HG03064 (cell line): ENCODE results near the gene SIAH3.
"Not testable (repeated sequence)": the region's sequence is repeated elsewhere in the genome, so short reads cannot be mapped to it uniquely, and the experiment has no call there.

ENCODE experiments used
- ATAC-seq: cut with Tn5 transposase; IDR thresholded peaks from one replicate; pipeline ENCODE4 v1.9.1; 2021; ENCODE audit warnings: low read depth; ENCODE audit not compliant: unreplicated experiment

The SIAH3 gene

DNA sequence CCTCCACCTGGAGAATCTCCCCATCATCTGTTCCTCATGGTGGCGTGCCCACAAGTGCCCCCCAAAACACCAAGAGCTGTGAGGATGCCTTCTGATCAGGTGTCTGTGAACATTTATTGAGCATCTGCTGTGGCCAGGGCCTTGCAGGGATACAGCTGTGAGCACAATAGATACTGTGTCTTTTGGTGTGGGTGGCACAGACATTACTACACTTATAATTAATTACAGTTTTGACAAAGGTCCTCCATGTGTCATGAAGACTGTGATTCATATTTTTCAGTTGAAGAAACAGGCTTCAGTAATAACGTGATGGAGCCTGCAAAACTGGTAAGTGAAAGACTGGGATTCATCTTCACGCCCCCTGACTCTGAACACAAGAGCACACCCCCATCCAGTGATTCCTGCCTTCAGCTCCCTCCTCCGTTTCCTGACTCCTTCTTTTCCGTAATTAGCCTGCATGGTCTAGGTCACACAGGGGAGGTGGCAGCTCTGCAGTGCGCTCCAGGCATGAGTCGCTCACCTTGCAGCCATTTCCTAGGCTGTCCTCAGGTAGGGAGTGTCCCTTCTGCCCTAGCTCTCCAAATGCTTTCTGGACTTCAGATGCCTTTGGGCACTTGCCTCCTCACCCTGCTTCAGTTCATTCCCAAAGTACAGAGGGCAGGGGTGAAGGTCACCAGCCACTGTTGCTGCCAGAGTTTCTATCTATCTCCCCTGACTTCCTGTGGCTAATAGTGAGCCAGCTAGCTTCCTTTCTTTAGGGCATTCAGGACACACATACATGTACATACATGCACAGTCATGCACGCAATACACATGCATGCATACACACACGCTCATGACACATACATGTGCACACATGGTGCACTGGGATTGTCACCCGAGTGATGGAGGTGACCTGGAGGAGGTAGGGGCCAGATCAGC, 66.5 kb downstream of the SIAH3 start:
- ATAC-seq = no peak

DNA sequence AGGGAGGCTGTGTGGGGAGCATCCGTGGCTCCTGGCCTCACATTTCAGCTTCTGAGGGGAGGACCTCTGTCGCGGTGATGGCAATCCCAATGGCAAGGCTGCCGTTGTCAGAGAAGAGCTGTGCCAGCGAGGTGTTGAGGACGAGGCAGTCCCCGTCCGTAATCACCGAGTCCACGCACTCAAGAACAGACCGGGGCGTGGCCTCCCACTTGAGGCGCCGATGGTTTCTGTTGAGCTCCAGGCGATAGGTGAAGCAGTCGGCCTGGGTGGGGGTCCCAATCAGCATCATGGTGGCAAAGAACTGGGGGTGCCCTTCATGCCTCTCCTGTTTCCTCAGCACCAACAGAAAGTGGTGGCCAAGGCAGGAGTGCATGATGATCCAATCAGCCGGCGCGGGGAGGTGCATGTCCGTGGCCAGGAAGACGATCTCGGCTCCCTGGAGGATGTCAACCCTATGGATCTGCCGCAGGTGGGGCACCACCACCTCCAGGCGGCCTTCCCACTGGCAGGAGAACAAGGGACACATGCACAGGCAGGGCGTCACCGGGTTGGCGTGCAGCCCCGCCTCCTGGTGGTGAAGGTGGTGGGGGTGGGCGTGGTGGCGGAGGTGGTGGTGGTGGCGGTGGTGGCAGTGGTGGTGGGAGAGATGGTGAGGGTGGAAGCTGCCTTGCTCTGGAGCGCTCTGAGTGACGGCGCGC, 68.1 kb downstream of the SIAH3 start:
- ATAC-seq = no peak

DNA sequence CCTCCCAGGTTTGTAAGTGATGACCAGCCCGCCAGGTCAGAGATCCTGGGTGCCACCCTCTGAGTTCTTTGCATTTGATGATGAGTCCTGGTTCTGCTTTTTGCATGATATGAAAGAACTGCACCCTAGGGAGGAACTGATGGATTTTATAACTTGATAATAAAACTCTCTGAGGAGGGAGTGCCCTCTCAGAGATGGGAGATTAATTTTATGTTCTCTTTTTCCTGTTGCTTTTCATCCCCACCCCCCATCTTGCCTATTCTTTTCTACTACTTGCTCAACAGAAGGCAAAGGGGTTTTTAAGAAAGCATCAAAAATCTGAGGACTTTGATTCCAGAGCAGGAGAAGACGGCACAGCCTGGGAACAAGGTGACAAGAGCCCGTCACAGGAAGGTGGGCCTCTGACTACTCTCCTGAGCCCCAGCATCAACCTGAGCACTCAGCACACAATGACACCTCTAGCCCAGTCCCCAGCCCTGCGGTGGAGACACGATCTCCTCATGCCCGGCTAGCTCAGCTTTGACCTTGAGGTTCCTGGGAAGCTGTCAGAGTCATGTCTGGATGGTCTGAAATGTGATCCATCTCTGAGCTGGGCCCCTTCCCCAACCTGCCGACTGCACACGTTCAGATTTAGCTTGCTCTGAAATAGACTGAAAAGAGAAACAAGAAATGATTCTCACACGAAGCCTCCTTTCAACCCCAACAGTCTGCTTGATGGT, 69.1 kb downstream of the SIAH3 start:
- ATAC-seq = no peak

DNA sequence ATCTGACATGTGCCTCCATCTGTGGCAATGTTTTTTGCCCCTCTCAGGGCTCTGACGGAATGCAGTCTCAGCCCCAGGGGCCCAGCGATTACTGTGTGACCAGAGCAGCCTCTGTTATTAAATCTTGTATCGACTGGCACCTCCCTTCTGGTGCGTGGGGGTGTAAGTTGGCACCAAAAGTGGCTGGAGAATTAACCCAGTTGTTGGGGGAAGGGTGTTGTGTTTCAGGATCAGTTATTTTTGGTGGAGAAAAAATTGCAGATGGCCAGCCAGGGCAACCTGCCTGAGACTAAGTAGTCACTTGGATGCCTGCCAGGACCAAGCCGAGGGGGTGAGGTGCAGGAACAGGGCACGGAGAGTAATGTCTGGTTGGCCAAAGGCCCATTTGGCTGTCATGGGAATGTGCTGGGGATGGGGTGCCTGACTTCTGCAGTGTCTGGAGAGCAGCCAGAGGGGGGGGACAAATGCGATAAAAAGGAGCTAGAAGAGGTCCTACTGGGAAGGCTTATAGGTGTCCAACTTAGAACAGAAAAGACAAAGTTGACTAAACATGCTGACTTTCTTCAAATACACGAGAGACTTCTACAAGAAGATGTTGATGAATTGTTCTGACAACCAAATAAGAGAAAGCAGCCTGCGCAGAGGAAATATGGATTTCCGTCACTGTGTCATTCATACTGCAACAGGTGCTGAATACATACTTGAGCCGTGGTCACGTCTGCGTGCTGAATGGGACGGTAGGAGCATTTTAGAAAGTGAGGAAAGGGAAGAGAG, 69.8 kb downstream of the SIAH3 start:
- no peak for ATAC-seq

DNA sequence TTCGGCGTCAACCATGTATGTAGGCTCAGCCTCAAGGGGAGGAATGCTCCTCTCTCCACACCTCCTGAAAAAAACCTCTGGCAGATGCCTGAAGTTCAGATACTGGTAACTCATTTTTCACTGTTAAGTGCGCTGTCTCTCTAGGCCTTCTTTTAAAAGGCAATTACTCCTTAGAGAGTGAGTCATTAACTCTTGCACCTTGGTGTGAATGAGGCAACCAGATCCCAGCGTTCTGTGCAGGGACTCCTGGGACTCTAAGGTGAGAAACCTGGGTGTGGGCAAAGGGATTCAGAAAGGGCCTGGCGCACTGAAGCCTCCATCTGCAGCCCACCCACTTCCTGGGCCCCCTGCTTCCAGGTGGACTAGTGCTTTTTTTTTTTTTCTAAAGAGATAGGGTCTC, 71.7 kb downstream of the SIAH3 start:
- ATAC-seq = no peak

DNA sequence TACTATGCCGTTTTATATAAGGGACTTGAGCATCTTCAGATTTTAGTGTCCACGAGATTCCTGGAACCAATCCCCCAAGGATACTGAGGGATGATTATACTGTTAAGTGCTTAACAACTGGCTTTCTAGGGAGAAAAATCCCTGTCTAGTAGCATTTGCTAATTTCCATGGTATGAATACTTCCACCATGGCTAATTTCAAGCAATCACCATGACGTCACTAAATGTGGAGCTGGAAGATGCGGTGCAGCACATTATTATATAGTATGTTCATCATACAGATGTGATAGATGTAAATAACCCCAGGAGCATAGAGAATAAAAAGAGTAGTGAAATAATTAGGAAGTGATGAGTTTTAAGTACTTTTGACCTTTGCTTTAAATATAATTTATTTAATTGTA, 72.7 kb downstream of the SIAH3 start:
- no peak for ATAC-seq

DNA sequence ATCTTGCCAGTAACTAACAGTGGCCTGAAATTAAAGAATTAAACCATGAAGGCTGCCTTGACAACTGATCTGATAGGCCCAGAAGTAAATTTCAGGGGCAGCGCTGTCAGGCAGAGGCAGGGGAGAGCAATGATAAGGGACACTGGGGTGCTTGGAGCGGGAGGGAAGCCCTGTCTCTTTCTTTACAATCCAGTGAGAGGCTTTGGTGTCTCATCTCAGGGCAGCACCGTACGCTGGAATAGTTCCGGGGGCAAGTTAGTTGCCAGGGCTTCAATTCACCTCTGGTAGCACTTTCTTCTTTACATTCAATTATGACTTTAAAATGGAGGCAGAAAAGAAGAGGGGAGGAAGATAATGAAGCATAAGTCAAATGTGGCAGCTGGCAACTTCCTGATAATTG, 74.8 kb downstream of the SIAH3 start:
- ATAC-seq = no peak

DNA sequence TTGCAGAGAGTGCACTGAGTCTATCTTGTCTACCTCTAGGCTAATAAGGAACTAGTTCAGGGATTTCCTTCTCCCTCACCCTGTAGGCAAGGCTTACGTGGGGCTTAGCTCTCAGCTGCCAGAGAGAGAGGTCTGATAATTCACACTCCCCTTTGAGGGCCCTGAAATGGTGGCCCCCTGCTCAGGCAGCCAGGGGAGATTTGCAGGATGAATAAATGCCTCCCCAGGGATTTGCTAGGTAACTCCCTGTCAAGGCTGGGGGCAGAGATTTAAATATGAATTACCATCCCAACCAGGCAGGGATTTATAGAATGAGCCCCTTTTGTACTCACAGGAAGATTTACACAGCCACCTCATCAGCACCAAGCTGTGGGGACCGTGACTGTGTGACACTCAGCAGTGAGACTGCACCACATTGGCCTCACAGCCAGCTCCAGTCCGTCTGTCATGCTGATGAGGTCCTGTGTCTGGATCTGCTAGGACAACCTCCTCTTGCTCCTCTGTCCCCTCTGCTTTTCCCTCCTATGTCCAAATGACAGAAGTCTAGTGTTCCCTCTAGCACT, 76.1 kb downstream of the SIAH3 start:
- ATAC-seq = no peak

DNA sequence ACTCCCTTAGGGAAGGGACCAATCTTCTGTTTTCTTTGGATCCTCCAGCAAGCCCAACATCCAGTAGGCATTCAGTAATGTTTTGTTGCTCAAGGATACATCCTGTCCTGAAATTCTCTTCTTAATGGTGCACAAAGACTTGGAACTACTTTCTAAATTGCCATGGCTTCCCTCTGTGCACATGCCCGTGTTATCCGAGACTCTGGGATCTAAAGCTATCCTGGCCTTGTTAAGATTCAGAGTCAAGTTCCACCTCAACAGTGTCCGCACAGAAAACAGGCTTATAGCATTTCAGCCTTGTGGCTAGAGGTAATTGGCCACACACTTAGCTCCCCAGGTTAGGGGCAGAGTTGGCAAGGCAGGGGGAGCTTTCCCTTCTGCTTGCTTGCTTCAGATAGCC, 77.6 kb downstream of the SIAH3 start:
- ATAC-seq = no peak

DNA sequence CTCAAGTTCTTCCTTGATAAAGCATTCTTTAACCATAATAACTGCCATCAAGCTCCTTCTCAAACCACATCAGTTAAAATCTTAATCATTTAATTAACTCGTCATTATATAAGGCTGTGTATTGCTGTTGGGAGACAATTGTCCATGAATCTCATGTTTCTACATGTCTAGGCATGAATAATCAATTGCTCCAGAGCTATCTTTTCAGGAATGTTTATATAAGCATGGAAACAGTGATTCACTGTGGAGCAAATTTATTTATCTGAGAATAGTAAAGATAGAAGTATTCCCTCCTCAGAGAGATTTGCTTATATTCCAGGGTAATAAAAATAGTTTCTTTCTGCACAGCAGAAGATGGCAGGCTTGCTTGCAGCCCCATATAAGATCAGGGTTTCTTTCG, 78.3 kb downstream of the SIAH3 start:
- ATAC-seq = no peak

DNA sequence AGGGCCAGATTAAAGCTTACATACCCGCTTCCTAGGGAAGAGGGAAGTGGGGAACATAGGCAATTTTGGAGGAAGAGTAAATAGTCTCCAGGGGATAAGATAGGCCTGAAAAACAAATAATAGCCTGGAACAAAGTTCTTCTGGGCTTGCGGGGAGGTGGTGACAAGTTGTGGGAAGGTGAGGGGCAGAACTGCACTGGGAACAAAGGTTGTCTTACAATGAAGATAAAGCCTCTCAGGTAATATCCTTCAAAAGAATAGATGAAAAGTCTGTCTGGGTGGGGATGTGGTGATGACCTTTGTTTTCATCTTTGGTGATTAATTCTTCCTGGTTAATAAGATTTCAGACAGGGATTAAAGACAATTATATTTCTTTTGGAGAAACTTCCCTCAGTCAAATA, 80.7 kb downstream of the SIAH3 start:
- ATAC-seq = no peak

DNA sequence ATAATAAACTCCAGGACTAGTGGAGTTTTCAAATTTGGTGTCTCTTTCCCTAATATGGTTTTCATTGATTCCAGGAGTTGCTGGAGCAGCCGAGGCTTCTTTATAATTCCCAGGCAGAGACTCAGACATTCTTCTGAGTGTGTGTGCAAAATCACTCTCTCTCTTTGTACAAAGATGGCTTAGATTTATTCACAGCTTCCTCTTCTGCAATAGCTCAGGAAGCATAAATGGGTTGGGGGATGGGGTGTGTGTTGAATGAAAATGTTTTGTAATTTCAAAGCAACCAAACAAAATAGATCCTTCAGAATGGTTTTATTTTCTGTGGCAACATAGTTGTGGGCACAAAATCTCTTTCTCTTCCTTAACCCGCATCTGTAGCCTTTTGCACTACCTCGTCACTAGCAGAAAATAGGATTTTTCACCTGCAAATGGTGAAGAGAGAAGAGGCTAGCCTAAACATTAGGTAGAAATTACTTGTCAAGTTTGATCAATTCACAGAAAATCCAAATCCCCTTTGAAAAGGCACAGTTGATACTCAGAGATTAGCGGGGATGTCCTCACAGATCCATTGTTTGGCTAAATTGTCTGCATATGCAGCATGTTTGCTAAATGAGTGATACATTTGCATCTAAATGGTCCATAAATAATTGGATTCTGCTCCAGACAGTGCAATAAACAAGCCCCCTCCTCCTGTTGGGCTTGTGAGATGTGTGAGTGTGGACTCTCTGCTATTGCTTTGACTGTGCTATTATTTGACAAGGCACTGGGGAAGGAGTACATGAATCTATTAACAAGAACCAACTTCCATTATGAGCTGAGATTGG, 82.7 kb downstream of the SIAH3 start:
- no peak for ATAC-seq

DNA sequence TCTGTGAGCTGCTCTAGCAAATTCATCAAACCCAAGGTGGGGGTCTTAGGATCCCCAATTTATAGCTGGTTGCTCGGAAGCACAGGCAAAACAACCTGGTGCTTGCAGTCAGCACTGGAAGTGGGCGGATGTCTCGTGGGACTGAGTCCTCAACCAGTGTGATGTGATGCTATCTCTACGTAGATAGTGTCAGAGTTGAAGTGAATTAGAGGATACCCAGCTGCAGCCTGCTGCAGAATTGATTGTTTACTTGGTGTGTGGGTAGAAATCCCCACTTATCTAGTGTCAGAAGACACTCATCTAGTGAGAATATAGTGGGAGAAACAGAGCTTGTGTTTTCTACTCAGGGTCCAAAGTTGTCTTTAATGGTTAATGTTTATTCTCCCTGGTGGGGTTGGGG, 86.1 kb downstream of the SIAH3 start:
- ATAC-seq = no peak

DNA sequence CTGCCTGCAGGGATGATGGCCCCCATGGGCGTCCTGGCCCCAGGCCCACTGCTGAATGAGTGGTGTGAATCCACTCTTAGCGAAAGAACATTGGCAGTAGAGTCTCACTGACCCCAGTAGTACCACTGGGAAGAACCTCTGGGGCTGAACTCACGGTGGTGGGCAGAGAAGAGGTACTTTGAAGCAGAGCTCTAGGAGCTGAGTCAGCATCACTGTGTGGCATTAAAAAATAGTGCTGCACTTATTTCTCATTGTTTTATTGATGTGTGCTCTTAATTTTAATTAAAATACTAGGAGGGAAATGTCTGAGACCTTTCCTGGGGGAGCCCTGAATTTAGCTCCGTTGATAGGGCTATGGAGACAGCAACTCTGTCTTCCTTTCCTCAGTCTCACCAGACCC, 88.1 kb downstream of the SIAH3 start:
- ATAC-seq = no peak

DNA sequence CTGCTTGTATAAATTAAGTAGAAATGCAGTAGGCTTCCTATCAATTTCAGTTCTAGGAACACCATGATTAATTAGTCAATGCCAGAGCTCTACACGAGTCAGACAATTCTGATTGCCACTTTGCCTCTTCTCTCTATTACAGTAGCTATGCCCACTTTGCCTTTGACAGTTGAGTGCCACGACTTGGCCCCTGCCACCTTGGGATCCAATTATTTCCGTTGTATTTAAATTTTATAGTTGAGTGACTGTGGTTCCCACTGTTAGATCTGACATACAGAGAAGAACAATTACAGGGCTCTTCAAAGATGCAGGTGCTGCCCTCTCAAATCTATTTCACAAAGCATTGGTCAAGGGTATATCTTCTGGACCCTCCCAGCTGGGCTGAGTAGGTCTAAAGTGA, 94.0 kb downstream of the SIAH3 start:
- not testable (repeated sequence) for ATAC-seq

DNA sequence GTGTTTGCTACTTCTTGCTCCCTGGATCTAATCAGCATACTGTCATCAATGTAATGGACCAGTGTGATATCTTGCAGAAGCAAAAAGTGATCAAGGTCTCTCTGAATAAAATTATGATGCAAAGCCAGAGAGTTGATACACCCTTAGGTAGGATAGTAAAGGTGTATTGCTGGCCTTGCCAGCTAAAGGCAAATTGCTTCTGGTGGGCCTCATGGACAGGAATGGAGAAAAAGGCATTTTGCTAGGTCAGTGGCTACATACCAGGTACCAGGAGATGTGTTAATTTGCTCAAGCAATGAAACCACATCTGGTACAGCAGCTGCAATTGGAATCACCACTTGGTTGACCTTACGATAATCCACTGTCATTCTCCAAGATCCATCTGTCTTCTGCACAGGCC, 95.1 kb downstream of the SIAH3 start:
- not testable (repeated sequence) for ATAC-seq

DNA sequence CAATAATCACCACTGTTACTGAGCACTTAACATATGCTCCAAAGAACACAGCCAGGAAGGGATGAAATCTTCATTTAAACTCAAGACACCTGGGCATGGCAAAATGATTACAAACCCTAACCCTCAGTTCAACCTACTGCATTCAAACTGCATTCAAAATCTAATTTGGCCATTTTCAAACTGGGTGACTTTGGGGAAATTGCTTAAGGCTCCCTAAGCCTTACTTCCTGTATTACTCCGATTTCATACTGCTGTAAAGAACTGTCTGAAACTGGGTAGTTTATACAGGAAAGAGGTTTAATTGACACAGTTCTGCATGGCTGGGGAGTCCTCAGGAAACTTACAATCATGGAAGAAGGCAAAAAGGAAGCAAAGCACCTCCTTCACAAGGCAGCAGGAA, 99.0 kb downstream of the SIAH3 start:
- no peak for ATAC-seq

DNA sequence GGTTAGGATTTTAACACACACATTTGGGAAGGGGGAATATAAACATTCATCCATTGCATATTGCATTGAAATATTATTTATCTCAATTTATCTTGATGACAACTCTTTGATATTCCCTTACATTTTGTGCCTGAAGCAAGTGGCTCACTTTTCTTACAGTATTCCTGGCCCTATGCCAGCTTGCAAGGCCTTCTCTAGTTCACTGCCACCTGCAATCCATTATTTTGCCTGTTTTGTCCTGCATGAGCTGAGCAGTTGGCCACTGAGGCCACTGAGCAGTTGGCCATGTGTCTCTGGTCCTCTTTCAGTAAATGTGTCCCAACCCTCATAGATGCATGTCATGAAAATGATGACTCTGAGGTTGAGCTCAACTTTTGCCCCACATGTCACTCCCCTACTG, 99.7 kb downstream of the SIAH3 start:
- ATAC-seq = no peak

DNA sequence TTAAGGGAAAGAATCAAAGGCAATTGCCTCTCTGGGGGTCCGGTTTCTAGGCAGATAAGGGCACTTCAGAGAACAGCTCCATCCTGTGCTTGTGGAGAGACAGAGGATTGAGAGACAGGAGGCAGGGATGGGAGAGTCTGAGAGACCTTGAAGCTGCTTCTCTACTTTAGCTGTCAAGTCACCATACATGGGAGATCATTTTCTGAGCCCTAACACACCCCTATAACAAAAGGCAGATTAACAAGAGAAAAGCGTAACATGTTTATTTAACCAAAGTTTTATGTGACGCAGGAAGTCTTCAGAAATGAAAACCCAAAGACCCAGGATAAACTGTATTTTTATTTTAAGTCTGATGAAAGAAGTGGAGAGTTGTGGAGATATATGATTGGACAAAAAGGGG, 101.0 kb downstream of the SIAH3 start:
- no peak for ATAC-seq
